Measurements from ENCODE around the gene PIGV.

The PIGV gene

GRCh38 chr1:26758358-26758757 lies 29.4 kb upstream of the PIGV start:
- Mint-ChIP-seq H3K4me1 (ENCODE audit: low read depth) (peaks cover 13% of the 10 kb centered on the region), H3K36me3 (ENCODE audit: low read depth) (peaks cover 37% of the 10 kb centered on the region), H3K4me3 (no peak overlapping the region), H3K27me3 (ENCODE audit: low read depth) (no peaks in the 10 kb centered on the region), H3K9me3 (no peaks in the 10 kb centered on the region), H3K27ac (no peak overlapping the region)

GRCh38 chr1:26759531-26759930 lies 28.2 kb upstream of the PIGV start:
- Mint-ChIP-seq H3K9me3 (no peaks in the 10 kb centered on the region), H3K27ac (no peak overlapping the region), H3K4me1 (ENCODE audit: low read depth) (peaks cover 7% of the 10 kb centered on the region), H3K27me3 (ENCODE audit: low read depth) (no peaks in the 10 kb centered on the region), H3K4me3 (no peak overlapping the region), H3K36me3 (ENCODE audit: low read depth) (peaks cover 37% of the 10 kb centered on the region)

GRCh38 chr1:26761217-26761616 lies 26.5 kb upstream of the PIGV start:
- Mint-ChIP-seq H3K27me3 (ENCODE audit: low read depth) (no peaks in the 10 kb centered on the region), H3K27ac (no peak overlapping the region), H3K4me3 (no peak overlapping the region), H3K36me3 (ENCODE audit: low read depth) (peaks cover 36% of the 10 kb centered on the region), H3K4me1 (ENCODE audit: low read depth) (peaks cover 7% of the 10 kb centered on the region), H3K9me3 (no peaks in the 10 kb centered on the region)

GRCh38 chr1:26767714-26768113 lies 20.0 kb upstream of the PIGV start:
- no peaks in the 10 kb centered on the region for H3K27me3 Mint-ChIP-seq (ENCODE audit: low read depth)
- peaks cover 21% of the 10 kb centered on the region for H3K4me1 Mint-ChIP-seq (ENCODE audit: low read depth)
- no peak overlapping the region for H3K4me3 Mint-ChIP-seq
- H3K36me3 Mint-ChIP-seq (ENCODE audit: low read depth) = peaks cover 55% of the 10 kb centered on the region
- H3K9me3 Mint-ChIP-seq = no peaks in the 10 kb centered on the region
- H3K27ac Mint-ChIP-seq = no peak overlapping the region

GRCh38 chr1:26768755-26769154 lies 19.0 kb upstream of the PIGV start:
- Mint-ChIP-seq H3K4me1 (ENCODE audit: low read depth) (peaks cover 21% of the 10 kb centered on the region), H3K36me3 (ENCODE audit: low read depth) (peaks cover 57% of the 10 kb centered on the region), H3K4me3 (no peak overlapping the region), H3K27me3 (ENCODE audit: low read depth) (no peaks in the 10 kb centered on the region), H3K9me3 (no peaks in the 10 kb centered on the region), H3K27ac (no peak overlapping the region)

- H3K27me3 Mint-ChIP-seq (ENCODE audit: low read depth) = no peaks in the 10 kb centered on the region
- H3K36me3 Mint-ChIP-seq (ENCODE audit: low read depth) = peaks cover 73% of the 10 kb centered on the region
- no peak overlapping the region for H3K4me3 Mint-ChIP-seq
- H3K27ac Mint-ChIP-seq = no peak overlapping the region
- peaks cover 21% of the 10 kb centered on the region for H3K4me1 Mint-ChIP-seq (ENCODE audit: low read depth)
- H3K9me3 Mint-ChIP-seq = no peaks in the 10 kb centered on the region
These were observed 16.5 kb upstream of the PIGV start for GRCh38 chr1:26771285-26771642.

DNA sequence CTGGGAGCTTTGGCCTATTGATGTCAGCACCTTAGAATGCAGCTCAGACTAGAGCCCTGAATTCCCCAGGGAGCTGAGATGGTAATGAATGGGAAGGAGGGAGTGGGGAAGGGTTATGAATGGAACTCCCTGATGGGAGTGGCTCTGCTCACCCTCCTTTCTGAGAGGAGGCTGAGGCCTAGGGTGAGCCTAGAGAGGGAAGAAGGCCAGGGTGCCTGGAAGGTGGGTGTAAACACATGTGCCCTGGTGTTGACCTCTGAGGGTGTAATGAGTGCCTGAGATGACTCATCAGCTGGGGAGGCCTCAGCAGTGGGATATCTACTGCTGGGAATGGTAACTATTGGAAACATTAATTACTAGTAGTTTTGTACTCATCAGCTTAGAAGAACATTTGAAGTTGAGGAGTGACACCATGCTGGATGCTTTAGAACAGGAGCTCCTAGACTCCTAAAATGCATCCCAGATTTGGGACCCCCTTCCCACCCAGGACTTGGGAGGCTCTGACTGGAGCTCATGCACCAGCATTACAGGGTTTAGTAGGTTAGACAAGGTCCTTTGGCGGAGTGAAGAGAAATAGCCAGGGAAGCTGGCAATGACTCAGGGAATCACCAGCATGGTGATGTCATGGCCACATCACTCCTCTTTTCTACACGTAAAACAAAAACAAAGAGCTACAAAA lies 16.0 kb upstream of the PIGV start:
- H3K27me3 Mint-ChIP-seq (ENCODE audit: low read depth) = no peaks in the 10 kb centered on the region
- H3K9me3 Mint-ChIP-seq = no peaks in the 10 kb centered on the region
- H3K36me3 Mint-ChIP-seq (ENCODE audit: low read depth) = peaks cover 72% of the 10 kb centered on the region
- no peak overlapping the region for H3K4me3 Mint-ChIP-seq
- peaks cover 19% of the 10 kb centered on the region for H3K4me1 Mint-ChIP-seq (ENCODE audit: low read depth)
- no peak overlapping the region for H3K27ac Mint-ChIP-seq

- Mint-ChIP-seq H3K9me3 (no peaks in the 10 kb centered on the region), H3K4me3 (no peak overlapping the region), H3K27ac (no peak overlapping the region), H3K36me3 (ENCODE audit: low read depth) (peaks cover 70% of the 10 kb centered on the region), H3K4me1 (ENCODE audit: low read depth) (peaks cover 18% of the 10 kb centered on the region), H3K27me3 (ENCODE audit: low read depth) (no peaks in the 10 kb centered on the region)
These were observed 15.1 kb upstream of the PIGV start for GRCh38 chr1:26772687-26773086.

DNA sequence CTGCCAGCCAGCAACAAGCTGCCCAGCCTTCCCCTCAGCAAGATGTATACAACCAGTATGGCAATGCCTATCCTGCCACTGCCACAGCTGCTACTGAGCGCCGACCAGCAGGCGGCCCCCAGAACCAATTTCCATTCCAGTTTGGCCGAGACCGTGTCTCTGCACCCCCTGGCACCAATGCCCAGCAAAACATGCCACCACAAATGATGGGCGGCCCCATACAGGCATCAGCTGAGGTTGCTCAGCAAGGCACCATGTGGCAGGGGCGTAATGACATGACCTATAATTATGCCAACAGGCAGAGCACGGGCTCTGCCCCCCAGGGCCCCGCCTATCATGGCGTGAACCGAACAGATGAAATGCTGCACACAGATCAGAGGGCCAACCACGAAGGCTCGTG lies 13.3 kb upstream of the PIGV start:
- H3K36me3 Mint-ChIP-seq (ENCODE audit: low read depth) = peaks cover 71% of the 10 kb centered on the region
- no peak overlapping the region for H3K27ac Mint-ChIP-seq
- no peaks in the 10 kb centered on the region for H3K27me3 Mint-ChIP-seq (ENCODE audit: low read depth)
- H3K4me1 Mint-ChIP-seq (ENCODE audit: low read depth) = peaks cover 15% of the 10 kb centered on the region
- H3K4me3 Mint-ChIP-seq = no peak overlapping the region
- H3K9me3 Mint-ChIP-seq = no peaks in the 10 kb centered on the region

DNA sequence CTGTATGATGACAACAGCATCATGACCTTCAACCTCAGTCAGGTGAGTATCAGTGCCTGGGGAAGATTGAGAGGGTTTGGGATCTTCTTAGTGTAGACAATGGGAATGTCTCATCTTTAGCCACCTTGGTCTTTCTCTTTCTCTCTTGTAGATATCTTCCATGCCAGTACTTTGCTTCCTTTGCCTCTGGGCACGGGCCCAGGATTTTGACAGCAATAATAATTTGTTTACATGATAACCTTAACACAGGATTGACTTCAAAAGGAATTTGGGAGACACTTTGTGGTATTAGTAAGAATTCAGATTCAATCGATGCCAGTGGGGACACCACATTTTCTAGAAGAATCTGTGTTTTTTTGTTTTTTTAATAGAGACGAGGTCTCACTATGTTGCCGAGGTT lies 12.1 kb upstream of the PIGV start:
- H3K36me3 Mint-ChIP-seq (ENCODE audit: low read depth) = peaks cover 73% of the 10 kb centered on the region
- peaks cover 14% of the 10 kb centered on the region for H3K4me1 Mint-ChIP-seq (ENCODE audit: low read depth)
- no peak overlapping the region for H3K4me3 Mint-ChIP-seq
- no peaks in the 10 kb centered on the region for H3K9me3 Mint-ChIP-seq
- H3K27me3 Mint-ChIP-seq (ENCODE audit: low read depth) = no peaks in the 10 kb centered on the region
- no peak overlapping the region for H3K27ac Mint-ChIP-seq

- Mint-ChIP-seq H3K4me1 (ENCODE audit: low read depth) (peaks cover 12% of the 10 kb centered on the region), H3K27ac (no peak overlapping the region), H3K4me3 (no peak overlapping the region), H3K9me3 (no peaks in the 10 kb centered on the region), H3K27me3 (ENCODE audit: low read depth) (no peaks in the 10 kb centered on the region), H3K36me3 (ENCODE audit: low read depth) (peaks cover 67% of the 10 kb centered on the region)
These were observed 8.6 kb upstream of the PIGV start for GRCh38 chr1:26779098-26779668.

GRCh38 chr1:26780344-26780957 lies 7.3 kb upstream of the PIGV start:
- no peak overlapping the region for H3K27ac Mint-ChIP-seq
- H3K36me3 Mint-ChIP-seq (ENCODE audit: low read depth) = peaks cover 56% of the 10 kb centered on the region
- no peak overlapping the region for H3K4me3 Mint-ChIP-seq
- no peaks in the 10 kb centered on the region for H3K9me3 Mint-ChIP-seq
- H3K4me1 Mint-ChIP-seq (ENCODE audit: low read depth) = peaks cover 21% of the 10 kb centered on the region
- no peaks in the 10 kb centered on the region for H3K27me3 Mint-ChIP-seq (ENCODE audit: low read depth)

DNA sequence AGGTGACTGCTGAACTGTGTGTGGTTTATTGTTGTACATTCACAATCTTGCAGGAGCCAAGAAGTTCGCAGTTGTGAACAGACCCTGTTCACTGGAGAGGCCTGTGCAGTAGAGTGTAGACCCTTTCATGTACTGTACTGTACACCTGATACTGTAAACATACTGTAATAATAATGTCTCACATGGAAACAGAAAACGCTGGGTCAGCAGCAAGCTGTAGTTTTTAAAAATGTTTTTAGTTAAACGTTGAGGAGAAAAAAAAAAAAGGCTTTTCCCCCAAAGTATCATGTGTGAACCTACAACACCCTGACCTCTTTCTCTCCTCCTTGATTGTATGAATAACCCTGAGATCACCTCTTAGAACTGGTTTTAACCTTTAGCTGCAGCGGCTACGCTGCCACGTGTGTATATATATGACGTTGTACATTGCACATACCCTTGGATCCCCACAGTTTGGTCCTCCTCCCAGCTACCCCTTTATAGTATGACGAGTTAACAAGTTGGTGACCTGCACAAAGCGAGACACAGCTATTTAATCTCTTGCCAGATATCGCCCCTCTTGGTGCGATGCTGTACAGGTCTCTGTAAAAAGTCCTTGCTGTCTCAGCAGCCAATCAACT lies 6.4 kb upstream of the PIGV start:
- Mint-ChIP-seq H3K4me3 (no peak overlapping the region), H3K36me3 (ENCODE audit: low read depth) (peaks cover 51% of the 10 kb centered on the region), H3K27ac (no peak overlapping the region)

GRCh38 chr1:26782521-26783212 lies 5.1 kb upstream of the PIGV start:
- H3K36me3 Mint-ChIP-seq (ENCODE audit: low read depth) = peaks cover 47% of the 10 kb centered on the region
- H3K4me1 Mint-ChIP-seq (ENCODE audit: low read depth) = peaks cover 42% of the 10 kb centered on the region
- H3K27ac Mint-ChIP-seq = no peak overlapping the region
- no peaks in the 10 kb centered on the region for H3K9me3 Mint-ChIP-seq
- no peaks in the 10 kb centered on the region for H3K27me3 Mint-ChIP-seq (ENCODE audit: low read depth)
- no peak overlapping the region for H3K4me3 Mint-ChIP-seq

More for the DNA sequence above, 6.4 kb upstream of the PIGV start:
- Mint-ChIP-seq H3K9me3 (no peaks in the 10 kb centered on the region), H3K4me1 (ENCODE audit: low read depth) (peaks cover 30% of the 10 kb centered on the region), H3K27me3 (ENCODE audit: low read depth) (no peaks in the 10 kb centered on the region)

Data from T-helper 1 cell treated with Interleukin-12 subunit alpha and Interleukin-12 subunit beta and Interleukin-4 antibody, amounts not matched to agents 30 μg/mL and 1 μg/mL, for 36 hours (primary cell).